ENCODE results near the gene C21orf91. TPM values are rescaled to one million over a fixed set of nuclear protein-coding genes. Genes with fewer than 3 reads are reported as not detected.
"Not testable (repeated sequence)": the region's sequence is repeated elsewhere in the genome, so short reads cannot be mapped to it uniquely, and the experiment has no call there.

The C21orf91 gene
- total RNA-seq, 2 experiments from 2014 or later = 32.5 to 32.6 TPM

GRCh38 chr21:17779496-17779895, 39.7 kb downstream of the C21orf91 start:
- DNase-seq (no peak), ATAC-seq (no peak)
- H3K36me3 Mint-ChIP-seq (ENCODE audit: low read depth) = peaks cover 28% of the 10 kb centered on the region
- POLR2A ChIA-PET = no interaction called here
- CTCF ChIA-PET = interaction anchor here (0.7 to 1.1 kb wide), 2 partner anchors 32 to 90 kb away, joined by 3 read pairs; no protein-coding TSS in a partner anchor
- H3K9me3 Mint-ChIP-seq = no peaks in the 10 kb centered on the region
- H3K4me1 Mint-ChIP-seq (ENCODE audit: low read depth) = peaks cover 90% of the 10 kb centered on the region
- TF ChIP-seq, protein P1, sequence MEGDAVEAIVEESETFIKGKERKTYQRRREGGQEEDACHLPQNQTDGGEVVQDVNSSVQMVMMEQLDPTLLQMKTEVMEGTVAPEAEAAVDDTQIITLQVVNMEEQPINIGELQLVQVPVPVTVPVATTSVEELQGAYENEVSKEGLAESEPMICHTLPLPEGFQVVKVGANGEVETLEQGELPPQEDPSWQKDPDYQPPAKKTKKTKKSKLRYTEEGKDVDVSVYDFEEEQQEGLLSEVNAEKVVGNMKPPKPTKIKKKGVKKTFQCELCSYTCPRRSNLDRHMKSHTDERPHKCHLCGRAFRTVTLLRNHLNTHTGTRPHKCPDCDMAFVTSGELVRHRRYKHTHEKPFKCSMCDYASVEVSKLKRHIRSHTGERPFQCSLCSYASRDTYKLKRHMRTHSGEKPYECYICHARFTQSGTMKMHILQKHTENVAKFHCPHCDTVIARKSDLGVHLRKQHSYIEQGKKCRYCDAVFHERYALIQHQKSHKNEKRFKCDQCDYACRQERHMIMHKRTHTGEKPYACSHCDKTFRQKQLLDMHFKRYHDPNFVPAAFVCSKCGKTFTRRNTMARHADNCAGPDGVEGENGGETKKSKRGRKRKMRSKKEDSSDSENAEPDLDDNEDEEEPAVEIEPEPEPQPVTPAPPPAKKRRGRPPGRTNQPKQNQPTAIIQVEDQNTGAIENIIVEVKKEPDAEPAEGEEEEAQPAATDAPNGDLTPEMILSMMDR (IDR thresholded peaks at IDR 0.05) = no peak
- intact Hi-C loops (cut with micrococcal nuclease) = loop anchor here (5.0 kb wide), 1 partner anchor 87 kb away; no protein-coding TSS in a partner anchor
- H3K27me3 Mint-ChIP-seq = no peaks in the 10 kb centered on the region
- H3K4me3 Mint-ChIP-seq = no peak overlapping the region
- peak overlapping the region; percentile 85 for H3K27ac Mint-ChIP-seq

DNA sequence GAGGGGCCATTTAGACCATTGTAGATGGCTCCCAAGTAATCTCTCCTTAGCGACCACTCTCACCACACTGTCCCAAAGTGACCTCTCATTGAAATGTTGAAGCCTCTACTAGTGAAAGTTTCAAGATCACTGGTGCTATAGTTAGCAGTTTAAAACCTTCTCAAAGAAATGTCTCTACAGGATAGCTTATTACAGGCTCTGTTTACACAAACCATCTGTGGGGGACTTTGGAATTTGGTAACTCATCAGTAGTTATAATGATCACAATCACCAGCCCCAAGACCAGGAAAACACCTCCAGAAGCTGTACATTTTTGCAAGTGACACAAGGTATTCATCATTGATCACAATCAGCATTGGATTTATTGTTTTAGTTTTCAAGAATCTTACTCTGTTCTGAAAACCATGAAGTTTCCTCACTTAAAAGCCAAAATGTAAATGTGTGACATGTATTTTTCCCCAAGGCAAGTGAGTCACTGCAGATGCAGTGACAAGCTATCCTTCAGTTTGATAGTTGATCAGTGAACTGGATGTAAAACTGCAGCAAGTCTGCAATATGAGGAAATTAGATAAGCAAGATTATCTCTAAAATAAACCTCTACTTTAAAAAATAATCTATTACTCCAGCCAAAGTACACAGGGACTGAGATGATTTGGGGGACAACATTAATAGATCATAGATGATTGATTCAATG, 41.9 kb downstream of the C21orf91 start:
- ATAC-seq = peak; percentile 32
- POLR2A ChIA-PET = interaction anchor here (0.8 to 1.1 kb wide), 3 partner anchors 31 to 95 kb away, joined by 3 read pairs; no protein-coding TSS in a partner anchor

DNA sequence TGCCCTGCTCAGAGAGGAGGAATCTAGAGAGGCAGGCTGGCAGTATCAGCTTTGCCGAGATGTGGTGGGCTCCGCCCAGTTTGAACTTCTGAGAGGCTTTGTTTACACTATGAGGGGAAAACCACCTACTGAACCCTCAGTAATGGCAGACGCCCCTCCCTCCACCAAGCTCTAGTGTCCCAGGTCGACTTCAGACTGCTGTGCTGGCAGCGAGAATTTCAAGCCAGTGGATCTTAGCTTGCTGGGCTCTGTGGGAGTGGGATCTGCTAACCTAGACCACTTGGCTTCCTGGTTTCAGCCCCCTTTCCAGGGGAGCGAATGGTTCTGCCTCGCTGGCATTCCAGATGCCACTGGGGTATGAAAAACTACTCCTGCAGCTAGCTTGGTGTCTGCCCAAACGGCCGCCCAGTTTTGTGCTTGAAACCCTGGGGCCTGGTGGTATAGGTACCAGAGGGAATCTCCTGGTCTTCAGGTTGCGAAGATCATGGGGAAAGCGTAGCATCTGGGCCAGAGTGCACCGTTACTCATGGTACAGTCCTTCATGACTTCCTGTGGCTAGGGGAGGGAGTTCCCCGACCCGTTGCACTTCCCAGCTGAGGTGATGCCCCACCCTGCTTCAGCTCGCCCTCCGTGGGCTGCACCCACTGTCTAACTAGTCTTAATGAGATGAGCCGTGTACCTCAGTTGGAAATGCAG, 43.6 kb downstream of the C21orf91 start:
- ATAC-seq (peak; percentile 83), DNase-seq (peak; percentile 82)
- POLR2A ChIA-PET = interaction anchor here (0.6 to 1.5 kb wide), 5 partner anchors 8 to 115 kb away, joined by 3 to 6 read pairs (median 4); partner anchors contain the start of gene C21orf91
- CTCF ChIA-PET = interaction anchor here (0.9 to 1.4 kb wide), 4 partner anchors 20 to 149 kb away, joined by 3 to 4 read pairs (median 3); no protein-coding TSS in a partner anchor
- Mint-ChIP-seq H3K27me3 (no peaks in the 10 kb centered on the region), H3K4me1 (ENCODE audit: low read depth) (peaks cover 50% of the 10 kb centered on the region), H3K36me3 (ENCODE audit: low read depth) (peaks cover 18% of the 10 kb centered on the region), H3K4me3 (peak overlapping the region; percentile 28), H3K9me3 (peaks cover 19% of the 10 kb centered on the region), H3K27ac (peak overlapping the region; percentile 68)
- TF ChIP-seq, protein P1 (IDR thresholded peaks at IDR 0.05) = no peak
- intact Hi-C loops (cut with micrococcal nuclease) = loop anchor here (5.0 kb wide), 1 partner anchor 83 kb away; no protein-coding TSS in a partner anchor

More for the DNA sequence above, 41.9 kb downstream of the C21orf91 start:
- H3K36me3 Mint-ChIP-seq (ENCODE audit: low read depth) = peaks cover 25% of the 10 kb centered on the region
- H3K4me1 Mint-ChIP-seq (ENCODE audit: low read depth) = peaks cover 67% of the 10 kb centered on the region
- peak overlapping the region; percentile 80 for H3K27ac Mint-ChIP-seq
- DNase-seq = no peak
- peak overlapping the region; percentile 0 for H3K4me3 Mint-ChIP-seq
- intact Hi-C loops (cut with micrococcal nuclease) = loop anchor here (5.0 kb wide), 1 partner anchor 85 kb away; no protein-coding TSS in a partner anchor
- peaks cover 15% of the 10 kb centered on the region for H3K9me3 Mint-ChIP-seq
- no peaks in the 10 kb centered on the region for H3K27me3 Mint-ChIP-seq
- TF ChIP-seq, protein P1 (IDR thresholded peaks at IDR 0.05) = no peak
- CTCF ChIA-PET = interaction anchor here (1.1 to 1.4 kb wide), 3 partner anchors 18 to 41 kb away, joined by 3 to 4 read pairs (median 3); no protein-coding TSS in a partner anchor

DNA sequence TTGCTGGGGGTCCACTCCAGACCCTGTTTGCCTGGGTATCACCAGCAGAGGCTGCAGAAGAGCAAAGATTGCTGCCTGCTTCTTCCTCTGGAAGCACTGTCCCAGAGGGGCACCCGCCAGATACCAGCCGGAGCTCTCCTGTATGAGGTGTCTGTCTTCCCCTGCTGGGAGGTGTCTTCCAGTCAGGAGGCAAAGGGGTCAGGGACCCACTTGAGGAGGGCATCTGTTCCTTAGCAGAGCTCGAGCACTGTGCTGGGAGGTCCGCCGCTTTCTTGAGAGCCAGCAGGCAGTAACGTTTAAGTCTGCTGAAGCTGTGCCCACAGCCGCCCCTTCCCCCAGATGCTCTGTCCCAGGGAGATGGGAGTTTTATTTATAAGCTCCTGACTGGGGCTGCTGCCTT, 44.1 kb downstream of the C21orf91 start:
- POLR2A ChIA-PET = interaction anchor here (0.6 to 1.5 kb wide), 4 partner anchors 9 to 115 kb away, joined by 3 to 6 read pairs (median 5); partner anchors contain the start of gene C21orf91
- CTCF ChIA-PET = interaction anchor here (1.2 kb wide), 1 partner anchor 150 kb away, joined by 3 read pairs; no protein-coding TSS in a partner anchor
- peak overlapping the region; percentile 68 for H3K27ac Mint-ChIP-seq
- not testable (repeated sequence) for H3K4me3 Mint-ChIP-seq, H3K27me3 Mint-ChIP-seq, ATAC-seq, DNase-seq
- H3K9me3 Mint-ChIP-seq = peaks cover 19% of the 10 kb centered on the region
- H3K36me3 Mint-ChIP-seq (ENCODE audit: low read depth) = peaks cover 18% of the 10 kb centered on the region
- intact Hi-C loops (cut with micrococcal nuclease) = loop anchor here (5.0 kb wide), 1 partner anchor 83 kb away; no protein-coding TSS in a partner anchor
- peaks cover 45% of the 10 kb centered on the region for H3K4me1 Mint-ChIP-seq (ENCODE audit: low read depth)

- CTCF ChIA-PET = interaction anchor here (0.9 kb wide), 1 partner anchor 49 kb away, joined by 3 read pairs; no protein-coding TSS in a partner anchor
- ATAC-seq = no peak
- peaks cover 19% of the 10 kb centered on the region for H3K9me3 Mint-ChIP-seq
- DNase-seq = no peak
- H3K4me1 Mint-ChIP-seq (ENCODE audit: low read depth) = no peaks in the 10 kb centered on the region
- no peak overlapping the region for H3K4me3 Mint-ChIP-seq
- POLR2A ChIA-PET = interaction anchor here (1.1 kb wide), 1 partner anchor 10 kb away, joined by 3 read pairs; no protein-coding TSS in a partner anchor
- intact Hi-C loops (cut with micrococcal nuclease) = no loop called here
- no peaks in the 10 kb centered on the region for H3K27me3 Mint-ChIP-seq
- no peak overlapping the region for H3K27ac Mint-ChIP-seq
- peaks cover 10% of the 10 kb centered on the region for H3K36me3 Mint-ChIP-seq (ENCODE audit: low read depth)
- TF ChIP-seq, protein P1 (IDR thresholded peaks at IDR 0.05) = no peak
Measured at GRCh38 chr21:17769447-17769845, 49.7 kb downstream of the C21orf91 start.
